Natural killer cell (primary cell): ENCODE data around the gene MTHFD2L. TPM values are rescaled to one million over a fixed set of nuclear protein-coding genes. Genes with fewer than 3 reads are reported as not detected.
A peak's percentile ranks its signal among the peaks of the same experiment; 100 is the strongest.

Experiments
- ATAC-seq, 3 donors: fragments of 150-1000 bp in 2 of 3; fragments of 200-7000 bp in 1 of 3; cut with Tn5 transposase; 1 replicate in 1 of 3; 2 replicates in 2 of 3; pipeline ENCODE4 v1.10.0; 2021; ENCODE audit warnings: mild to moderate bottlenecking in 2 of 3, moderate library complexity in 2 of 3
- DNase-seq, 2 donors: peaks; one replicate each; pipeline versions ENCODE4 v3.0.0 to v3.0.0-alpha.2; 2013 to 2021; ENCODE audit warnings: mixed read lengths in 1 of 2
- H3K27ac ChIP-seq: one replicate; pipeline ENCODE4 v1.5.1; 2013; ENCODE audit warnings: mild to moderate bottlenecking, low read length
- H3K27me3 ChIP-seq: one replicate; pipeline ENCODE4 v1.6.1; 2013; ENCODE audit warnings: low read length; ENCODE audit not compliant: control insufficient read depth, insufficient read depth
- H3K36me3 ChIP-seq: one replicate; pipeline ENCODE4 v1.6.1; 2013; ENCODE audit warnings: low read length; ENCODE audit not compliant: control insufficient read depth, insufficient read depth
- H3K4me1 ChIP-seq: one replicate; pipeline ENCODE4 v1.6.1; 2013; ENCODE audit warnings: low read length; ENCODE audit not compliant: control insufficient read depth, insufficient read depth
- H3K4me3 ChIP-seq: one replicate; pipeline ENCODE4 v1.5.1; 2013; ENCODE audit warnings: low read length
- H3K9me3 ChIP-seq: one replicate; pipeline ENCODE4 v1.6.1; 2013; ENCODE audit warnings: low read length; ENCODE audit not compliant: control insufficient read depth, insufficient read depth
- H3K27ac Mint-ChIP-seq, 2 donors: one replicate each; pipeline ENCODE4 v1.8.0; 2022; ENCODE audit warnings: mild to moderate bottlenecking in 2 of 2, mixed read lengths in 2 of 2, moderate library complexity in 1 of 2
- H3K27me3 Mint-ChIP-seq, 2 donors: one replicate each; pipeline ENCODE4 v1.8.0; 2022; ENCODE audit warnings: low read depth in 2 of 2, mixed read lengths in 2 of 2
- H3K36me3 Mint-ChIP-seq: one replicate; pipeline ENCODE4 v1.8.0; 2022; ENCODE audit warnings: mixed read lengths
- H3K4me1 Mint-ChIP-seq, 2 donors: one replicate each; pipeline ENCODE4 v1.8.0; 2022; ENCODE audit warnings: mixed read lengths in 2 of 2
- H3K4me3 Mint-ChIP-seq: one replicate; pipeline ENCODE4 v1.8.0; 2022; ENCODE audit warnings: mild to moderate bottlenecking, moderate library complexity, mixed read lengths
- H3K9me3 Mint-ChIP-seq, 2 donors: one replicate each; pipeline ENCODE4 v1.8.0; 2022; ENCODE audit warnings: mixed read lengths in 2 of 2
- WGBS: methylation state at CpG from one replicate; pipeline ENCODE4 v1.1.7; 2013; ENCODE audit warnings: missing lambda C conversion rate; ENCODE audit not compliant: insufficient coverage; 5-methylcytosine and 5-hydroxymethylcytosine counted together
- intact Hi-C: fragments of 100-400 bp; cut with micrococcal nuclease; formaldehyde crosslinking; loops from one replicate; pipeline ENCODE4 v1.14.2; 2022
- total RNA-seq, 4 donors: library from RNA; stranded (reverse); fragments of 120-200 nt in 1 of 4; gene quantifications; one replicate each; pipeline versions ENCODE4 v1.2.3 to v1.2.4, GENCODE V29; 2013 to 2022
- TF ChIP-seq, protein P1 (sequence below): fragments of 200-600 bp; IDR thresholded peaks from one replicate; pipeline ENCODE4 v1.8.0; 2022; ENCODE audit warnings: antibody characterized with exemption

Gene MTHFD2L
- total RNA-seq, 3 donors from 2014 or later (not counting 1 experiment from before 2014, with no cell fraction given), result 9.5 to 11.7 (median 10.4) TPM

DNA sequence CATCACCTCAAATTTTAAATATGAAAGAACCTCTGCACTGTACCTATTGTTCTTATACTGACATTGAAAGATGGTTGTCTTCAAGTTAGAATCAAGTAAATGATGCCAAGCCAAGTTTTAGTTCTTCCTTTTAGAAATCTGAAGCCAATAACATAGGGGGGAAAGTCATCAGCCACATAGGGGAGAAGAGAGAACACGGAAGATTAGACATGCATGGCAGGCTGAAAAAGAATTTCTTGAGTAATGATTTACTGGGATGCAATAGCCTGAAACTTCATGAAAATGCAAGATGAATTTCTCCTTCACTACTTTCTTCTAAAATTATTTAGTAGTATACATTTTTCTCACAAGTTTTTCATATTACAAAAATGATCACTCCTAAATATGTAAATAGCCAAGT lies 136.8 kb downstream of the MTHFD2L start:
- 100% methylated on average over 1 of the region's 1 CpG for WGBS
- H3K9me3 Mint-ChIP-seq, result peaks cover 0 to 3% of the 10 kb centered on the region in 2 donors

DNA sequence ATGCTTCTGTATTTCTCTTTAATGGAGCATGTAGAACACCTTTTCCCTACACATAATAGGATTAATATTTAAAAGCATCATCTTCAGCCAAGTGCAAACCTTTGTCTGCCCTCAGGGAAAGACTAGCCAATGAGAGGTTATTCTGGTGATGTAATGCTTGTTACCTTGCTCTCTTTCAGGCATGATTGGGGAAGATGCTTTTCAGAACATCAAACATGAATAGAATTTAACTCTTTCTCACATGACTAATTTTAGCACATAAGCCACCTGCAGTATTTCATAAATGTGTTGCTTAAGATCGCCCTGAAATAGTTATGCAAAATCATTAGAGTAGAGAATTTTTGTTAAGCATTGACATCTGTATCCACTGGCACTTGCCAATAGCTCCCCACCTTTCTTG lies 139.6 kb downstream of the MTHFD2L start:
- no peak overlapping the region for H3K27ac ChIP-seq
- intact Hi-C loops, result no loop called here
- H3K4me1 Mint-ChIP-seq, result no peaks in the 10 kb centered on the region
- H3K4me3 Mint-ChIP-seq, result no peak overlapping the region
- ATAC-seq, result no peak
- no peaks in the 10 kb centered on the region for H3K36me3 ChIP-seq
- H3K36me3 Mint-ChIP-seq, result no peaks in the 10 kb centered on the region
- WGBS, result 83% methylated on average over 1 of the region's 1 CpG
- H3K27me3 ChIP-seq, result no peaks in the 10 kb centered on the region
- no peaks in the 10 kb centered on the region for H3K9me3 Mint-ChIP-seq
- no peaks in the 10 kb centered on the region for H3K9me3 ChIP-seq
- H3K27me3 Mint-ChIP-seq, result no peaks in the 10 kb centered on the region
- no peak for DNase-seq
- no peak overlapping the region for H3K4me3 ChIP-seq
- H3K4me1 ChIP-seq, result no peaks in the 10 kb centered on the region
- H3K27ac Mint-ChIP-seq, result no peak overlapping the region
- TF ChIP-seq, protein P1, sequence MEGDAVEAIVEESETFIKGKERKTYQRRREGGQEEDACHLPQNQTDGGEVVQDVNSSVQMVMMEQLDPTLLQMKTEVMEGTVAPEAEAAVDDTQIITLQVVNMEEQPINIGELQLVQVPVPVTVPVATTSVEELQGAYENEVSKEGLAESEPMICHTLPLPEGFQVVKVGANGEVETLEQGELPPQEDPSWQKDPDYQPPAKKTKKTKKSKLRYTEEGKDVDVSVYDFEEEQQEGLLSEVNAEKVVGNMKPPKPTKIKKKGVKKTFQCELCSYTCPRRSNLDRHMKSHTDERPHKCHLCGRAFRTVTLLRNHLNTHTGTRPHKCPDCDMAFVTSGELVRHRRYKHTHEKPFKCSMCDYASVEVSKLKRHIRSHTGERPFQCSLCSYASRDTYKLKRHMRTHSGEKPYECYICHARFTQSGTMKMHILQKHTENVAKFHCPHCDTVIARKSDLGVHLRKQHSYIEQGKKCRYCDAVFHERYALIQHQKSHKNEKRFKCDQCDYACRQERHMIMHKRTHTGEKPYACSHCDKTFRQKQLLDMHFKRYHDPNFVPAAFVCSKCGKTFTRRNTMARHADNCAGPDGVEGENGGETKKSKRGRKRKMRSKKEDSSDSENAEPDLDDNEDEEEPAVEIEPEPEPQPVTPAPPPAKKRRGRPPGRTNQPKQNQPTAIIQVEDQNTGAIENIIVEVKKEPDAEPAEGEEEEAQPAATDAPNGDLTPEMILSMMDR, result no peak

More for the DNA sequence above, 136.8 kb downstream of the MTHFD2L start:
- Histone ChIP-seq H3K36me3 (no peaks in the 10 kb centered on the region), H3K27me3 (no peaks in the 10 kb centered on the region), H3K27ac (no peak overlapping the region), H3K9me3 (no peaks in the 10 kb centered on the region), H3K4me3 (no peak overlapping the region), H3K4me1 (no peaks in the 10 kb centered on the region)
- intact Hi-C loops, result no loop called here
- DNase-seq (no peak), ATAC-seq (no peak)
- Mint-ChIP-seq H3K4me1 (no peaks in the 10 kb centered on the region), H3K4me3 (no peak overlapping the region), H3K36me3 (no peaks in the 10 kb centered on the region), H3K27ac (no peak overlapping the region), H3K27me3 (no peaks in the 10 kb centered on the region)
- TF ChIP-seq, protein P1, result no peak

DNA sequence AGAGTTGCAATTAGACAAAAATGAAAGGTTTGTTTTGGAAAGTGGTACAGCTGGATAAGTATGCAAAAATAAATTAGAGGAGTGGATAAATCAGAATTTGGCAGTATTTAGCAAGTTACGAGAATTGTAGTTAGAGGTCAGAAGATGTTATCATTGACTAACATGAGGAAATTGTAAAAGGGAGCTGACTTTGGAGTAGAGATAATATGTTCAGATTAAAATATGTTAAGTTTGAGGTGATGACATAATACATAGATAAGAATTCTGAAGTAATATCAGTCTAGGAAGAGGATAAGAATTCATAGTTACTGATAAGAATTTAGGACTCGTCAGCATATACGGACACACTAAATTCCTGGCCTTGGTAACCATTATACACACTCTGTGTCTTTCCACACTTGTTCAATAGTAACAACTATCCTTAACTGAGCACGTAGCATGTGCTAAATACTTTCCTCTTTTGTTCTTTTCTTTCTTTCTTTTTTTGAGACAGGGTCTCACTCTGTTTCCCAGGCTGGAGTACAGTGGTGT lies 146.2 kb downstream of the MTHFD2L start:
- DNase-seq (no peak), ATAC-seq (peak in 1 of 3 donors; percentile 48)
- H3K36me3 Mint-ChIP-seq, result no peaks in the 10 kb centered on the region
- no peak overlapping the region for H3K27ac ChIP-seq
- no peaks in the 10 kb centered on the region for H3K4me1 ChIP-seq
- peaks cover 0 to 7% of the 10 kb centered on the region in 2 donors for H3K27me3 Mint-ChIP-seq
- H3K4me1 Mint-ChIP-seq, result peaks cover 0 to 4% of the 10 kb centered on the region in 2 donors
- H3K27ac Mint-ChIP-seq, result no peak overlapping the region
- 94% methylated on average over 4 of the region's 4 CpGs for WGBS
- no peak overlapping the region for H3K4me3 Mint-ChIP-seq
- no peaks in the 10 kb centered on the region for H3K36me3 ChIP-seq
- intact Hi-C loops, result no loop called here
- H3K9me3 ChIP-seq, result no peaks in the 10 kb centered on the region
- H3K9me3 Mint-ChIP-seq, result no peaks in the 10 kb centered on the region
- H3K4me3 ChIP-seq, result no peak overlapping the region
- no peaks in the 10 kb centered on the region for H3K27me3 ChIP-seq
- TF ChIP-seq, protein P1, result no peak

DNA sequence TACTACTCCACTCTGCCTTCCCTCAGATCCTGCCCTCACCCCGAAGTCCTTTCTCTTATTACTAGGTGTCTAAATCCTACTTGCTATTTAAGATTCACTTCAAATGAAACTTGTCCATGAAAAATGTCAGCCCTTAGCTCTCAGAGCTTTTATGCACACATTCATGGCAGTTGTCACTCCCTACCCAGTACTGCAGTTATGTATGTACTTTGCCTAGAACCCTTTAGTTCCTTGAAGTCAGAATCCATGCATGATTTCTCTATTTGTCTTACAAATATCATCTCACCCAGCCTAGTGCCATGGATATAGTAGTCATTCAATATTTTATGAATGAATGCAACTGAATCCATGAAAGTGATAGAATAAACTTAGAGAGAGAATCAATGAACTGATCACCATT lies 147.1 kb downstream of the MTHFD2L start:
- Mint-ChIP-seq H3K36me3 (no peaks in the 10 kb centered on the region), H3K27ac (no peak overlapping the region), H3K4me3 (no peak overlapping the region), H3K27me3 (peaks cover 0 to 7% of the 10 kb centered on the region in 2 donors), H3K9me3 (no peaks in the 10 kb centered on the region), H3K4me1 (peaks cover 0 to 4% of the 10 kb centered on the region in 2 donors)
- intact Hi-C loops, result no loop called here
- ATAC-seq (no peak), DNase-seq (no peak)
- TF ChIP-seq, protein P1, result no peak
- H3K36me3 ChIP-seq, result no peaks in the 10 kb centered on the region
- H3K4me3 ChIP-seq, result no peak overlapping the region
- 96% methylated on average over 1 of the region's 1 CpG for WGBS
- no peaks in the 10 kb centered on the region for H3K27me3 ChIP-seq
- H3K4me1 ChIP-seq, result no peaks in the 10 kb centered on the region
- H3K27ac ChIP-seq, result no peak overlapping the region
- no peaks in the 10 kb centered on the region for H3K9me3 ChIP-seq
